Activated naive CD8-positive, alpha-beta T cell (primary cell): ENCODE measurements around the gene KDM5B.
"Not testable (repeated sequence)": the region's sequence is repeated elsewhere in the genome, so short reads cannot be mapped to it uniquely, and the experiment has no call there.

Source experiments
- H3K27ac Mint-ChIP-seq: one replicate; pipeline ENCODE4 v1.8.0; 2021; ENCODE audit warnings: mixed read lengths
- H3K27me3 Mint-ChIP-seq: one replicate; pipeline ENCODE4 v1.8.0; 2021; ENCODE audit warnings: mixed read lengths
- H3K36me3 Mint-ChIP-seq: one replicate; pipeline ENCODE4 v1.8.0; 2021; ENCODE audit warnings: mixed read lengths
- H3K4me1 Mint-ChIP-seq: one replicate; pipeline ENCODE4 v1.8.0; 2021; ENCODE audit warnings: low read depth, mixed read lengths
- H3K4me3 Mint-ChIP-seq: one replicate; pipeline ENCODE4 v1.8.0; 2021; ENCODE audit warnings: mild to moderate bottlenecking, mixed read lengths
- H3K9me3 Mint-ChIP-seq: one replicate; pipeline ENCODE4 v1.8.0; 2021; ENCODE audit warnings: low read depth, mixed read lengths

KDM5B gene

DNA sequence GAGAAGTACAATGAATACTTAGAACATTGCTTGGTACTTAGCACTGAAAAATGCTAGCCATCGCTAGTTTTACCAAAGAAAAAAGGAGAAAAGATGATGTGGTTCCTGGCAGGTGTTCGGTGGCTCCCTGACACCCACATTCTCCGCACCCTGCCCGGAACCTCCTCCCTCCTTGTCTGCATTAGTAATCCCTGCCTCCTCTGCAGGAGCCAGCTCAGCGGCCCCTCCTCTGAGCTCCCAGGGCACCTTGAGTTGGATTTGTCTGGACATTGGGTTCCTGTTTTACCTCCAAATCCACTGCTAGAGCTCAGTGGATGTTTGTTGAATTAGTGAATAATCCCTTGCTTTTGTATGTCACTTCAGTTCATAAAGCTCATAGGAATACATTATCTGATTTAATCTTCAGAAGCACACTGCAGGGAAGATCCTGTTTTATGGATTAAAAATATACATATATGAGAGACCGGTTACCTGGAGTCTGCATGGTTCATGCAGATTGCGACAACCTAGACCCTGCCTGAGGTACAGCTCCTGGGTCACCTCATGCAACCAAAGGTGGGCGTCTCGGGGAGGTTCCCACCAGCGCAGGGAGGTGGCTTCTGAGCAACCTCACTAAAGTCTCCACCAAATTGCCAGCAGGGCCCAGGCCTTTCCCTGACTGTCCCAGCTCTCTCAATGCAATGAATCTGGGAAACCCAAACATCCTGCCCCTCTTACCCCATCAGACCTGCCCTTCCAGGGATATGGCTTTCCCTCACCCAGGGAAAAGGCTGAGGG is 26.7 kb upstream of the KDM5B start:
- Mint-ChIP-seq H3K27ac (no peak overlapping the region), H3K27me3 (no peaks in the 10 kb centered on the region), H3K36me3 (no peaks in the 10 kb centered on the region), H3K4me3 (no peak overlapping the region), H3K4me1 (peaks cover 29% of the 10 kb centered on the region), H3K9me3 (no peaks in the 10 kb centered on the region)

DNA sequence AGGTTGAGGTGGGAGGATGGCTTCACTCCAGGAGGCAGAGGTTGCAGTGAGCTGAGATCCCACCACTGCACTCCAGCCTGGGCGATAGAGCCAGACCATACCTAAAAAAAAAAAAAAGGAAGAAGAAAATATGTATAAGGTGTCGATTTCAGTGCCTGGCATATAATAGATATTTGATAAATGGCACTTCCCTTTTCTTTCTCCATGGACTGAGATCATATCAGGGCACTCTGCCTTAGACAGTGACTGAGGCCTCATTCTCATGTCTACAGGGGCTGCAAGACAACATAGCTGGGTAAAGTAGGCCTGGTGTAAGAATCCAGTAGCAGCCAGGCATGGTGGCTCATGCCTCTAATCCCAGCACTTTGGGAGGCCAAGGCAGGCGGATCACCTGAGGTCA is 23.7 kb upstream of the KDM5B start:
- no peak overlapping the region for H3K27ac Mint-ChIP-seq
- no peaks in the 10 kb centered on the region for H3K27me3 Mint-ChIP-seq
- H3K9me3 Mint-ChIP-seq = no peaks in the 10 kb centered on the region
- H3K4me3 Mint-ChIP-seq = no peak overlapping the region
- H3K4me1 Mint-ChIP-seq = peaks cover 22% of the 10 kb centered on the region
- no peaks in the 10 kb centered on the region for H3K36me3 Mint-ChIP-seq

DNA sequence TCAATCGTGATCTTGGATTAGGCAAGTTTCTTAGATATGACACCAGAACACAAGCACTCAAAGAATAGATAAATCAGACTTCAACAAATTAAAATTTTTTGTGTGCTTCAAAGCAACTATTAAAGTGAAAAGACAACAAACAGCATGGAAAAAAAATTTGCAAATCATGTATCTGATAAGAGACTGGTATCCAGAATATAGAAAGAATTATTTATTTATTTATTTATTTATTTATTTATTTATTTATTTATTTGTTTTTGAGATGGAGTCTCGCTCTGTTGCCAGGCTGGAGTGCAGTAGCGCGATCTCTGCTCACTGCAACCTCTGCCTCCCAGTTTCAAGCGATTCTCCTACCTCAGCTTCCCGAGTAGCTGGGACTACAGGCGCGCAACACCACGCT is 21.0 kb upstream of the KDM5B start:
- not testable (repeated sequence) for H3K4me1 Mint-ChIP-seq, H3K9me3 Mint-ChIP-seq, H3K27ac Mint-ChIP-seq, H3K4me3 Mint-ChIP-seq, H3K36me3 Mint-ChIP-seq, H3K27me3 Mint-ChIP-seq

DNA sequence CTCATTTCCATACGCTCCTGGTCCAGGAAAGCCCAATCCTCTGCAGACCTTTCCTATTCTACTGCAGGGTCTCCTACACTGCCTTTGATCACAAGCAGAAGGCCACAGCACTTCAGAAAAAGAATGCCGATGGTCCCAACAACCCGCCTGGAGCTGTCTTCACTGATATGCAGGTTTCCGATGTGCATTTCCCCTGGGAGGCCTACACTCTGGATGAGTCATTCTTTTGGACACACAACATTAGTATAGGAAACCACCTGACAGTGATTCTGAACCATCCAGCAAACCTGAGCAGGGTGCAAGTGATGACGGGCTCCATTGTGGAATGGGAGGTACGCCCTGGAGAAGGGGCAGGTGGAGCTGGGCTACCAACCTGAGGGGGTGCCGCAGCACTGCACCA is 17.5 kb upstream of the KDM5B start:
- no peak overlapping the region for H3K4me3 Mint-ChIP-seq
- H3K4me1 Mint-ChIP-seq = no peaks in the 10 kb centered on the region
- H3K27ac Mint-ChIP-seq = no peak overlapping the region
- no peaks in the 10 kb centered on the region for H3K9me3 Mint-ChIP-seq
- H3K27me3 Mint-ChIP-seq = no peaks in the 10 kb centered on the region
- no peaks in the 10 kb centered on the region for H3K36me3 Mint-ChIP-seq

DNA sequence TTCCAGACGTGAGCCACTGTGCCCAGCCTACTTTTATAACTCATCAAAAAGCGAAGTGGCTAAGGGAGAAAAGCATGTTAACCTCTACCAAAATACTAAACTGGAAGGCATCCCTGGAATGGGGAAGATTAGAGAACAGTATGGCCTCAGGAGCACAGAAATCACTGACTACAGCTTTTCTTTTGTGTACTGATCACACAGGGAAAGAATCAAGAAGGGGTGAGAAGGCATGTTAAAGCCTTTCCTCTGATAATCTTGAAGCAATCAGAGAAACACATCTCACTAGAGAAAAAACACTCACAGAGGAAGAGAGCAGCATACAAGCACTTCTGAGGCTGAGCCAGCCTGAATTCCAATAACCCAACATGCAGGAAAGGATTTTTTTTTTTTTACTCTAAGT is 13.2 kb upstream of the KDM5B start:
- Mint-ChIP-seq H3K9me3 (no peaks in the 10 kb centered on the region), H3K27me3 (no peaks in the 10 kb centered on the region), H3K4me3 (no peak overlapping the region), H3K27ac (no peak overlapping the region), H3K4me1 (no peaks in the 10 kb centered on the region), H3K36me3 (no peaks in the 10 kb centered on the region)

DNA sequence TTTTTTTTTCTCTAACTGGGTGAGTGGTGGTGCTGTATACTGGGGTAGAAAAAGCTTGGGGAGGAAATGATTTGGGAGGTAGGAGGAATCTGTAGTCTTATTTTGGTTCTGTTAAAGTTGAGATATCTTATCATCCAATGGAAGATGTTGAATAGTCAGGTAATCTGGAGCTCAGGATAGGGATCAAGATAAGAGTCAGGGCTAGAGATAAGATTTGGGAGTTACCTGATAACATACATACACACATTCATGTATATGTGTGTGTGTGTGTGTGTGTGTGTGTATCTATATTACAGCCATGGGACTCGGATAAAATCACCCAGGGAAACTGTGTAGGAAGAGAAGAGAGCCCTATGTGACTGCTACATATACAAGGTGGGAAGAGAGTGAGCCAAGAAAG is 10.6 kb upstream of the KDM5B start:
- no peak overlapping the region for H3K27ac Mint-ChIP-seq
- no peaks in the 10 kb centered on the region for H3K36me3 Mint-ChIP-seq
- H3K27me3 Mint-ChIP-seq = no peaks in the 10 kb centered on the region
- H3K9me3 Mint-ChIP-seq = no peaks in the 10 kb centered on the region
- no peak overlapping the region for H3K4me3 Mint-ChIP-seq
- no peaks in the 10 kb centered on the region for H3K4me1 Mint-ChIP-seq

DNA sequence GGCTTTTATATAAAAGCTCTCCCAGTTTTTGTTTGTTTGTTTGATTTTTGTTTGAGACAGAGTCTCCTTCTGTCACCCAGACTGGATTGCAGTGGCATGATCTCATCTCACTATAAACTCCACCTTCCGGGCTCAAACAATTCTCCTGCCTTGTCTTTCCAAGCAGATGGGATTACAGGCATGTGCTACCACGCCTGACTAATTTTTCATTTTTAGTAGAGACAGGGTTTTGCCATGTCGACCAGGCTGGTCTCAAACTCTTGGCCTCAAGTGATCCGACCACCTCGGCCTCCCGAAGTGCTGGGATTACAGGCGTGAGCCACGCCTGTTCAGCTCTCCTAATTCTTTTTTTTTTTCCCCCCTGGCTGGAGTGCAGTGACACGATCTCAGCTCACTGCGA is 6.9 kb upstream of the KDM5B start:
- Mint-ChIP-seq H3K9me3 (no peaks in the 10 kb centered on the region), H3K4me3 (no peak overlapping the region), H3K4me1 (peaks cover 11% of the 10 kb centered on the region), H3K36me3 (no peaks in the 10 kb centered on the region), H3K27me3 (no peaks in the 10 kb centered on the region), H3K27ac (no peak overlapping the region)

DNA sequence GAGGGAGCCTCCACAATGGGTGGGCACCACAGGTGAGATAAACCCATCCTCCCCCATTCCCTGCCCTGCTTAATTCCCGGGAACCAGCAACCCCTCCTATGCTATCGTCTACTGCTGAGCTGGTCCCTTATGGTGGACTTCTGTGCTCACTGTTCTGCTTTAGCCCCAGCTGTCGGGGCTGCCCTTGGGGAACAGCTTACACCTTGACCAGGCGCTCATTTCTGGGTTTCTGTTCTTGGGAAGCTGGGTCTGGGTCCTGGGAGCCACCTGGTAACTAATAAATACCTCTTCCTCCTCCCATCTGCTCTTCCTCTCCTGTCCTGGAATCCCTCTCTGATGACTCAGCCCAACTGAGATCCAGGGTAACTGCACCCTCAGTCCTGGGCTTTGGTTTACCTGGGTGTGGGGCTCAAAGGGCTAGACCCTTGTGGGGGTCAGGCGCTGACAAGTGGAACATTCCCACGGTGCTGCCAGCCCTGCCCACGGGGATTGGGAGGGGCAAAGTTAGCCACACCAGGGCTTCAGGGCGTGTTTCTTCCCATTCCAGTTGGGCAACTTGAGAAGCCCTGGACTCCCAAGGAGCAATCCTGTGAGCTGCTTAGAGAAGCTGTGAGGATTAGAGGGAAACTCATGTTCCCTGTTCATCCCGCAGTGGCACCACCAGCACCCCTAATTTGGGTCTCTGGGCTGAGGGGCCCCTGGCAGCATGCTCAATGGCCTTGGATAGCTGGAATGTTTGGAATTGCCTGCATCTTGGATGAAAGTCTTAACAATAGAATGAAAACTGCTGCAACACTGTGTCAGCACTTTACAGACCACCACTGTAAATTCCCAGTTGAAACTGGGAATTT is 4.2 kb upstream of the KDM5B start:
- no peak overlapping the region for H3K27ac Mint-ChIP-seq
- peak overlapping the region; percentile 88 for H3K4me3 Mint-ChIP-seq
- H3K27me3 Mint-ChIP-seq = no peaks in the 10 kb centered on the region
- H3K9me3 Mint-ChIP-seq = no peaks in the 10 kb centered on the region
- no peaks in the 10 kb centered on the region for H3K36me3 Mint-ChIP-seq
- H3K4me1 Mint-ChIP-seq = peaks cover 25% of the 10 kb centered on the region

DNA sequence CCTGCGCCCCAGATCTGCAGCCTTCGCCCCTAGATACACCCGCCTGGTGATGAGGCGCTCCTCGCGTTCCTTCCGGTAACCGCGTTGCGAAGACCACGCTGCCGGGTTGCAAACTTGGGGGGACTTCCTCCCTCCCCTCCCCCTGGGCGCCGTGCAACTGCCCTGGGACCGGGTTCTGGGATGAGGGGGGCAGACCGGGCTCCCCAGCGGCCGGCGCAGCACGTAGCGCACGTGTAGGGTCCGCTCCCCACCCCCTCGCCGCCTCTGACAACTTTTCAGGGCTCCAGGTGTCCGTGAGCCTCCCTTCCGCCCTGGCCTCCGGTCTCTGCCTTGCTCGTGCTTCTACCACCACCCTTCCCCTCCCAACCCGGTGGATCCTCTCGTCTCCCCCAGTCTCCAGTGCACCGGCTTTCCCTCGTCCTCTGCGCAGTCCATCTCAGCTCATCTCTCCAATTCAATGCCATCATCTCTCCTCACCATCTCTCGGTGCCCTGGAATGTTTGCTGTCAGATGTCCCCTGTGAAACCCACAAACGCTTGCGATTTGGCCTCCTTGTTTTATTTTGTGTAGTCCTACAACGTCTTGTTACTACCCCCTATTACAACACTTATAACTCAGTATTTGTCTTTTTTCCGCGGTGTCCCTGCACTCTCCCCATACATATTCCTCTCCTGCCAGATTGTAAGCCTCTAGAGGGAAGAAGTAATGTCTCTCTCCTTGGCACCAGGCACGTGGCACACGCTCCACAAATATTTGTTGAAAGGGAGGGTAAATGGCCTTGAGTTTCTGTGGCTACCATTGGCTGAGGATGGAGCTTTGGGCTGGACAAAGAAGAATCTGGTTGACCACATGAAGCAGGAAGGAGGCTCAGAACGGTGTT is 3.3 kb upstream of the KDM5B start:
- Mint-ChIP-seq H3K4me1 (peaks cover 26% of the 10 kb centered on the region), H3K9me3 (no peaks in the 10 kb centered on the region), H3K27ac (peak overlapping the region; percentile 58), H3K36me3 (no peaks in the 10 kb centered on the region), H3K27me3 (no peaks in the 10 kb centered on the region), H3K4me3 (peak overlapping the region; percentile 88)

DNA sequence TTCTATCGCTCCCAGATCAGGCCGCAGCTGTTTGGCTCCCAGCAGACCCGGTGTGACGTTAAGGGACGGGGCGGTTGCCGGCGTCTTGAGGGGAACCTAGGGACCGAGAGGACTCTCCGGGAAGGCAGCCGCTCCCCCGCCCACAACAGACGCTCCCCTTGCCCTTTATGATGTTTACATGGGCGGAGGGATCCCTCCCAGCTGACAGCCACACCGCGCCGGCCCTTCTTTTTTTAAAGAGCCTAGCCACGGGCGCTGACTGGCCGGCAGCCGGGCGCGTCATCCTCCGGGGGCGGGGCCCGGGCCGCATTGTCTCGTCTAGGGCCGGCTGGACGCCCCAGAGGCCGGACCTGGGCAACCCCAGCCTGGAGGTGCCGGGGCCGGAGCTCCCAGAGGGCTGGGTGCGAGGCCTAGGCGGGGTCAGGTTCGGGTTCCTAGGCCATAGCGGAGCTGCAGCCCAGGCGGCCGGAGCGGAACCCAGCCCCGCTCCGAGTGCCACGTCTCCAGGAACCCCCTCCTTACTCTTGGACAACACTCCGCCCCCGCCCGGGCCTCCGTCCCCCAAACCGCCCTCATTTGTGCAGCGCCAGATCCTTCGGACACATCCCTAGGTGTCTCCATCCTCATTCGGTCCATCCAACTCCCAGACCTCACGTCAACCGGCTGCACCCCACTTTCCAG is 2.5 kb upstream of the KDM5B start, which contains the start of gene PCAT6:
PCAT6 (plus strand) TSS at position 340 of the 681 bp plus-strand sequence.
- peaks cover 33% of the 10 kb centered on the region for H3K4me1 Mint-ChIP-seq
- no peaks in the 10 kb centered on the region for H3K36me3 Mint-ChIP-seq
- no peaks in the 10 kb centered on the region for H3K9me3 Mint-ChIP-seq
- H3K4me3 Mint-ChIP-seq = peak within 1 kb of the TSS; percentile 88
- H3K27me3 Mint-ChIP-seq = no peaks in the 10 kb centered on the region
- peak within 1 kb of the TSS; percentile 58 for H3K27ac Mint-ChIP-seq

DNA sequence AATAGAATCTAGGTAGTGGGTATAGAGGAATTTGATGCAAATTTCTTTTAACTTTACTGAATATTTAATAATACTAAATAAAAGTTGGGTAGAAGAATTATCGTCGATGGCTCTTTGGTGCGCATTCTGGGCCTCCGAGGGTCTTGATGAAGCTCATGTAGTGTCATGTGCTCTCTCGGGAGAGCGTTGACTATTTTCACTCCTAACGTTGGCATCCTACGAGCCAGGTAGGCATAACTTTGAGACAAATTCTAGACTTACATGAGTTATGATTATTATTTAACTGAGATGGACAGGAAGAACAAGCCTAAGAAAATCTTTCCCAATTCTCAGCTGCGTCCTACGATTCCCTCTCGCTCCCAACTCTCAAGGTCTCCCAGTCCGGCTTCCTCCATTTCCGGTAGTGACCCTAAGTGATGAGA is 2.0 kb upstream of the KDM5B start:
- H3K4me1 Mint-ChIP-seq = peaks cover 39% of the 10 kb centered on the region
- no peaks in the 10 kb centered on the region for H3K27me3 Mint-ChIP-seq
- no peaks in the 10 kb centered on the region for H3K9me3 Mint-ChIP-seq
- peak overlapping the region; percentile 88 for H3K4me3 Mint-ChIP-seq
- H3K27ac Mint-ChIP-seq = peak overlapping the region; percentile 6
- H3K36me3 Mint-ChIP-seq = no peaks in the 10 kb centered on the region

DNA sequence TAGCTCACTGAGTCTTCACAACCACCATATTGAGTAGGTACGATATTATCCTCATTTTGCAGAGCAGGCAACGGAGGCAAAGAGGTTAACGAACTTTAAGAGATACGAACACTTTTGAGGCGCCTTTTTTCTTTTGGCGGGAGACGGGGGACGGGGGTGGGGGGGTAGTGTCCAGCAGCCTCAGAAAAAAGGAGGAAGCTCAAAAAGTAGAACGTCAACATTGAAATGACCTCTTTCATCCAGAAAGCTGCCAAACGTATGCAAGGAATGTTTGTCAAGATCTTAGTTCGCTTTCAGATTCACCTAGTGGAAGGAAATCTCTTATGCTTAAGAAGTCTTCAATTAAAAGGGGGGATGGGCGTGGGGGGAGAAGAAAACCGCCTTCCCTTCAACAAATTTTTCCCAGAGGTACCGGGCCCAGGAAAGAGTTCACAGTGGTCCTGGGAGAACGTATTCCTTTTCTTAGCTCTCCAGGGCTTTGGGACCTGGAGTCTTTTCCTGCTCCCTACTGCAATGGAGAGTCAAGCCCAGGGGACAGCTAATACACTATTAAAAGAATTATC is 1.5 kb upstream of the KDM5B start:
- Mint-ChIP-seq H3K36me3 (no peaks in the 10 kb centered on the region), H3K4me1 (peaks cover 44% of the 10 kb centered on the region)

DNA sequence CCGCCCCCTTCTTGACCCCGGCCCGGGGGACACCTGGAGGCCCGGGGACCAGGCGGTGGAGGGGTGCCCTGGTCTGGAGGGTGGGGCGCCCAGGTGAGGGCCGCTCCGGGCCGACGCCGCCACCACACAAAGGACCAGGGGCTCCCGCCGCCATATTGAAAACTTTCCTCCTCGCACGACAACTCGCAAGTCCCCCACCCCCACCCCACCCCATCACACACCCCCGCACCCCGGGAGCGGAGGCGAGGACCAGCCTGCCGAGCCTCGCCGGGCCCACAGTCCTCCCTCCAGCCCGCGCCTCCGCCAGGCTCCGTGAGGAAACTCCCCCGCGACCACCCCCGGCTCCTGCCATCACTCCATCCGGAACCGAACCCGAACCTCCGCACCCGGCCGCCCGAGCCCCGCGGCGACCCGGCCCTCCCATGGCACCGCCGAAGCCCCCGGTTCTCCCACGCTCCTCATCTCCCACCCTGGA is 733 bp downstream of the KDM5B start:
- Mint-ChIP-seq H3K36me3 (no peaks in the 10 kb centered on the region), H3K27me3 (no peaks in the 10 kb centered on the region), H3K4me1 (peaks cover 66% of the 10 kb centered on the region), H3K27ac (peak overlapping the region; percentile 66), H3K9me3 (no peaks in the 10 kb centered on the region), H3K4me3 (peak overlapping the region; percentile 88)

More for the DNA sequence above, 1.5 kb upstream of the KDM5B start:
- peak overlapping the region; percentile 22 for H3K27ac Mint-ChIP-seq
- H3K4me3 Mint-ChIP-seq = peak overlapping the region; percentile 88
- H3K27me3 Mint-ChIP-seq = no peaks in the 10 kb centered on the region
- H3K9me3 Mint-ChIP-seq = no peaks in the 10 kb centered on the region
